Neuronal stem cell (in vitro differentiated cells): ENCODE results near the gene OGFRL1.

Experiments
- DNase-seq: peaks from one replicate; pipeline ENCODE4 v3.0.0-alpha.2; 2013; ENCODE audit warnings: low spot score
- H2AFZ ChIP-seq: one replicate; pipeline ENCODE4 v1.6.1; 2013; ENCODE audit warnings: mild to moderate bottlenecking, low read length, inconsistent platforms
- H2AK5ac ChIP-seq: 2 replicates; pipeline ENCODE4 v1.6.1; 2013; ENCODE audit warnings: low read depth, mild to moderate bottlenecking, inconsistent platforms, low read length, moderate library complexity, mixed read lengths
- H2BK120ac ChIP-seq: 2 replicates; pipeline ENCODE4 v1.6.1; 2013; ENCODE audit warnings: low read depth, mild to moderate bottlenecking, inconsistent platforms, low read length, moderate library complexity, mixed read lengths
- H2BK12ac ChIP-seq: one replicate; pipeline ENCODE4 v1.6.1; 2013; ENCODE audit warnings: low read length, inconsistent platforms
- H2BK15ac ChIP-seq: 2 replicates; pipeline ENCODE4 v1.6.1; 2013; ENCODE audit warnings: mild to moderate bottlenecking, low read length, inconsistent platforms, mixed read lengths
- H2BK5ac ChIP-seq: one replicate; pipeline ENCODE4 v1.6.1; 2013; ENCODE audit warnings: inconsistent platforms, mild to moderate bottlenecking, low read length, moderate library complexity
- H3K14ac ChIP-seq: one replicate; pipeline ENCODE4 v1.6.1; 2013; ENCODE audit warnings: low read length, inconsistent platforms
- H3K18ac ChIP-seq: 2 replicates; pipeline ENCODE4 v1.6.1; 2013; ENCODE audit warnings: low read length, inconsistent platforms
- H3K23ac ChIP-seq: 2 replicates; pipeline ENCODE4 v1.6.1; 2013; ENCODE audit warnings: low read depth, mild to moderate bottlenecking, mixed read lengths, low read length, inconsistent platforms; ENCODE audit not compliant: poor library complexity
- H3K27ac ChIP-seq: replicated peaks from 3 replicates; pipeline ENCODE4 v1.5.1; 2013; ENCODE audit warnings: low read length, inconsistent platforms
- H3K27me3 ChIP-seq, 3 experiments: 2 replicates each; pipeline ENCODE4 v1.6.1; 2013; ENCODE audit warnings: low read length in 3 of 3, mild to moderate bottlenecking in 2 of 3, inconsistent platforms in 1 of 3, low read depth in 1 of 3, mixed read lengths in 1 of 3, moderate library complexity in 1 of 3; ENCODE audit not compliant: control insufficient read depth in 3 of 3, insufficient read depth in 3 of 3
- H3K36me3 ChIP-seq, 2 donors: replicated peaks in 1 of 2; 2 replicates each; pipeline ENCODE4 v1.6.1; 2013; ENCODE audit warnings: low read length in 2 of 2; ENCODE audit not compliant: control insufficient read depth in 2 of 2, insufficient read depth in 2 of 2
- H3K4ac ChIP-seq: 2 replicates; pipeline ENCODE4 v1.6.1; 2013; ENCODE audit warnings: inconsistent platforms, mild to moderate bottlenecking, low read length, moderate library complexity
- H3K4me1 ChIP-seq, 2 donors: 1 replicate in 1 of 2; 2 replicates in 1 of 2; pipeline ENCODE4 v1.6.1; 2013; ENCODE audit warnings: low read length in 2 of 2, low read depth in 1 of 2; ENCODE audit not compliant: control insufficient read depth in 2 of 2, insufficient read depth in 1 of 2
- H3K4me2 ChIP-seq: one replicate; pipeline ENCODE4 v1.6.1; 2013; ENCODE audit warnings: mild to moderate bottlenecking, low read length, inconsistent platforms; ENCODE audit not compliant: insufficient read depth, poor library complexity, severe bottlenecking
- H3K4me3 ChIP-seq, 2 donors: 2 replicates each; pipeline ENCODE4 v1.5.1; 2013; ENCODE audit warnings: low read length in 2 of 2, mild to moderate bottlenecking in 2 of 2, inconsistent platforms in 1 of 2, moderate library complexity in 1 of 2
- H3K79me1 ChIP-seq: one replicate; pipeline ENCODE4 v1.6.1; 2013; ENCODE audit warnings: low read depth, mild to moderate bottlenecking, inconsistent platforms, low read length, moderate library complexity
- H3K9ac ChIP-seq: one replicate; pipeline ENCODE4 v1.6.1; 2013; ENCODE audit warnings: mild to moderate bottlenecking, low read depth, low read length, inconsistent platforms; ENCODE audit not compliant: poor library complexity
- H3K9me3 ChIP-seq, 2 donors: replicated peaks in 1 of 2; 2 replicates each; pipeline versions ENCODE3 to v1.6.1; 2013; ENCODE audit warnings: low read length in 2 of 2, mild to moderate bottlenecking in 2 of 2, inconsistent platforms in 1 of 2, low read depth in 1 of 2, mixed read lengths in 1 of 2, moderate library complexity in 1 of 2; ENCODE audit not compliant: control insufficient read depth in 2 of 2, insufficient read depth in 1 of 2
- H4K8ac ChIP-seq: one replicate; pipeline ENCODE4 v1.6.1; 2013; ENCODE audit warnings: low read depth, mild to moderate bottlenecking, inconsistent platforms, low read length, moderate library complexity
- H4K91ac ChIP-seq: one replicate; pipeline ENCODE4 v1.6.1; 2013; ENCODE audit warnings: low read length, low read depth, mild to moderate bottlenecking, inconsistent platforms; ENCODE audit not compliant: poor library complexity
- WGBS, 2 donors: extraction: QIAGEN DNeasy Blood & Tissue Kit; methylation state at CpG; one replicate each; pipeline ENCODE4 v1.1.7; 2013; ENCODE audit warnings: missing lambda C conversion rate in 2 of 2, mixed read lengths in 1 of 2; ENCODE audit not compliant: insufficient read length in 2 of 2, insufficient replicate concordance in 1 of 2; ENCODE audit errors: extremely low coverage in 2 of 2; 5-methylcytosine and 5-hydroxymethylcytosine counted together

The OGFRL1 gene

GRCh38 chr6:71349976-71350615 lies 61.5 kb downstream of the OGFRL1 start:
- Histone ChIP-seq H4K8ac (no peak overlapping the region), H4K91ac (no peak overlapping the region), H2BK12ac (no peak overlapping the region), H3K9ac (no peak overlapping the region), H2BK120ac (no peak overlapping the region), H2BK5ac (no peak overlapping the region), H3K4me3 (no peak overlapping the region), H3K79me1 (no peaks in the 10 kb centered on the region), H3K36me3 (peaks cover 0 to 7% of the 10 kb centered on the region in 2 donors), H3K27ac (no peak overlapping the region), H3K9me3 (peaks cover 0 to 3% of the 10 kb centered on the region in 2 donors), H3K4me2 (no peak overlapping the region), H2AK5ac (no peak overlapping the region), H3K4me1 (peaks cover 2 to 13% of the 10 kb centered on the region in 2 donors), H2AFZ (no peak overlapping the region), H3K23ac (no peak overlapping the region), H3K14ac (no peak overlapping the region), H3K4ac (no peak overlapping the region), H3K18ac (no peak overlapping the region), H2BK15ac (no peak overlapping the region), H3K27me3 (no peaks in the 10 kb centered on the region)
- WGBS, 2 donors, result no CpG with 5 or more reads among the region's 5 CpGs
- no peak for DNase-seq

- Histone ChIP-seq H2BK120ac (no peak overlapping the region), H2BK15ac (no peak overlapping the region), H3K14ac (no peak overlapping the region), H2AFZ (no peak overlapping the region), H2BK12ac (no peak overlapping the region), H3K27me3 (no peaks in the 10 kb centered on the region), H3K4me3 (no peak overlapping the region), H3K23ac (no peak overlapping the region), H3K4me2 (no peak overlapping the region), H3K27ac (no peak overlapping the region), H3K9ac (no peak overlapping the region), H3K4ac (no peak overlapping the region), H4K8ac (no peak overlapping the region), H4K91ac (no peak overlapping the region), H2BK5ac (no peak overlapping the region), H3K4me1 (peaks cover 0 to 4% of the 10 kb centered on the region in 2 donors), H3K18ac (no peak overlapping the region), H2AK5ac (no peak overlapping the region), H3K36me3 (peaks cover 0 to 7% of the 10 kb centered on the region in 2 donors), H3K9me3 (peaks cover 0 to 3% of the 10 kb centered on the region in 2 donors), H3K79me1 (no peaks in the 10 kb centered on the region)
- DNase-seq, result no peak
Measured at GRCh38 chr6:71351190-71351589, 62.6 kb downstream of the OGFRL1 start.
